NAMALWA (cell line): ENCODE measurements around the gene FBRSL1.

Experiments used
- DNase-seq: peaks from one replicate; pipeline ENCODE4 v3.0.0-alpha.2; 2015; ENCODE audit warnings: low spot score

Gene FBRSL1

DNA sequence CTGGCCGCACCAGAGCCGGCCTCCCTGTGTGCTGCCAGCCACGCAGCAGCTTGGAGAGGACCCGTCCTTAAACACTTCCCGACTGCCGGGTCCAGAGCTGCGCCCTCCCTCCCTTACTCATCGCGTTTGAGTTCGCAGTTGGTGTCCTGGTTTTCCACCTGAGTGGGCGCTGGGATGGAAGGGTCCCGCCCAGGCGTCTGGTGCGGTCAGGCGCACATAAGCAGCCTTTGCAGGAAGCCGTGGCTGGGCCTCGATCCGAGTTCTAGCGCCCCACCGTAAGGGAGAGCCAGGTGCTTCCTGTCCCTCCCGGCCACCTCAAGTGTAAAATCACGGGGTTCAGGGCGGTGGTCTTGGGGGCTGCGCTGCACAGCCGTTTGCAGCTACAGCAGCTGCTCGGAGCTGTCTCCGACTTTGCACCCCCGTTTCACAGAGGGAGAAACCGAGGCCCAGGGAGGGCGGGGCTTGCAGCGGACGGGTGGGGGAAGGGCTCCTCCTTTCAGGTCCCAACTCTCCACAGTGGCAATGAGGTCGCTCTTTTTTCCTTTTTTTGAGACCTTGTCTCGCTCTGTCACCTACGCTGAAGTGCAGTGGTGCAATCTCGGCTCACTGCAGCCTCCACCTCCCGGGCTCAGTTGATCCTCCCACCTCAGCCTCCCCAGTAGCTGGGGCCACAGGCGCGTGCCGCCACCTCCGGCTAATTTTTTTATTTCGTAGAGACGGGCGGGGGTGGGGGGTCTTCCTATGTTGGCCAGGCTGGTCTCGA, 69.1 kb downstream of the FBRSL1 start:
- peak; percentile 83 for DNase-seq

DNA sequence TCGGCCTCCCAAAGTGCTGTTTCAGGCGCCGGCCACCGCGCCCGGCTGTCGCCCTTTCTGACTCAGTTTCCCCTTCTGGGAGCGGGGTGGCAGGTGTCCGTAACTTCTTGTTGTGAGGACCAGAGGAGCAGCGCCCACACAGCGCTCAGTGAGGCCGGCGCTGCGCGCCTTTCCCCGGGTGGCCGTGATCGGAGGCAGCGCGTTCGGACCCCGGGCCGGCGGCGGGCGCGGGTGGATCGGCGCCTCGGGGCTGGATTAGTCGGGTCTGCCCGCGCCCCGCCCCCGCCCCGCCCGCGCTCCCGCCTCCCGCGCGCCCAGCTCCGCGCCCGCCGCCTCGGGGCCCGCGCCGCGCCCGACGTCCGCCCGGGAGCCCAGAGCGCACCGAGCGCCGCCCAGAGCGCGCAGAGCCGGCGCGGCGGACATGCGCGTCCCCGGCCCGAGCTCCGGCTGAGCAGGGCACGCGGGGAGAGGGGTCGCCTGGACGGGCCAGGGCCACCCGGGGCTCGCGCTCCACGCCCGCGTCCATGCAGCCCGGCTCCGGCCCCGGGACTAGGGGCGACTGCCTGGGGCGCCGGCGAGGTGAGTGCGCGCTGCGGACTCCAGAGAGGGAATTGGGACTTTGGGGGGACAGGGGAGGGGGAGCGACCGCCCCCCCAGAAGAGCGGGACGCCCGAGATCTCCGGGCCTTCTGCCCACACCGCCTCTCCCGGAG, 69.9 kb downstream of the FBRSL1 start:
- DNase-seq, result peak; percentile 65

GRCh38 chr12:132560364-132560613, 70.3 kb downstream of the FBRSL1 start:
- DNase-seq, result peak; percentile 60

DNA sequence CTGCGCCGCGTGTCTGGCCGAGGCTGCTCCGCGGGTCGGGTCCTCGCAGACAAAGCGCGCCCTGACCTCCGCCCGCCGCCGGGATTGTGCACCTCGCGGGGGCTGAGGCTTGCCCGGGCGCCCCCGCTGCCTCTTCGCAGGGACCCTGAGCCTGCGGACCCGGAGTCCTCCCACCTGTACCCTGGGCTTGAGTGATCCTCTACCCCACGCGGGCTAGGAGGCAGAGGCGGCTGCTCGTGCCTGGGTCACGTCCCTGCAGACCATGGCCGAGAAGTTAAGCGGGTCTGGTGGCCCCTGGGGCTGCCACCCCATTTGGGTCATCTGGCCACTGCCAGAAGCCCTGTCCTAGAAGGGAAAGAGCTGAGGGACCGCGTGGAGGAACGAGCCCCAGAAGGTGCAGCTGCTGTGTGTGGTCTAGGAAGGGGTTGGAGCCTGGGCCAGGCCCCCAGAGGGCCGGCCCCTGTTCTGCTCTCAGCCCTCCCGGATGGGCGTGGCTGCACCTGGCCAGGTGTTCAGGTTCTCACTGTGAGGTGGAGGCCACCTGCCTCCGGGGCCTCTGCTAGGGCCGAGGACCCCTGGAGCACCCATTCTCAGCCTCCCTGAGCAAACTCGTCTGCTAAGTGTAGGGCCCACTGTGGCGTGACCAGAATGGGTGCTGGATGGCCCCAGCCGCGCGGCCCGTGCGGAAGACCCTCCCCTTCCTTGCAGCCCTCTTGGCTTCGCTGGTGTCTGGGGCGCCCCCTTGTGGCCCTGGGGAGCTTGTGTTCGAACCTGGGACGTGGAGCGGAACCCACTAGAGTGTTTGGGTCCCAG, 70.9 kb downstream of the FBRSL1 start:
- peak; percentile 96 for DNase-seq
